ENCODE results near the gene GIMAP1. TPM values are rescaled to one million over a fixed set of nuclear protein-coding genes. Genes with fewer than 3 reads are reported as not detected.
A peak's percentile ranks its signal among the peaks of the same experiment; 100 is the strongest.
"Not testable (repeated sequence)": the region's sequence is repeated elsewhere in the genome, so short reads cannot be mapped to it uniquely, and the experiment has no call there.

Gene GIMAP1
- not detected in 2 replicates for total RNA-seq (2014; rRNA removed; shearing (Covaris generic))
- polyA plus RNA-seq (2015; cell fraction: cytosol; rRNA removed) = 0.01 TPM in 1 of 2 replicates, not detected in the other
- polyA plus RNA-seq (2015; cell fraction: nucleus; rRNA removed) = not detected in 2 replicates

DNA sequence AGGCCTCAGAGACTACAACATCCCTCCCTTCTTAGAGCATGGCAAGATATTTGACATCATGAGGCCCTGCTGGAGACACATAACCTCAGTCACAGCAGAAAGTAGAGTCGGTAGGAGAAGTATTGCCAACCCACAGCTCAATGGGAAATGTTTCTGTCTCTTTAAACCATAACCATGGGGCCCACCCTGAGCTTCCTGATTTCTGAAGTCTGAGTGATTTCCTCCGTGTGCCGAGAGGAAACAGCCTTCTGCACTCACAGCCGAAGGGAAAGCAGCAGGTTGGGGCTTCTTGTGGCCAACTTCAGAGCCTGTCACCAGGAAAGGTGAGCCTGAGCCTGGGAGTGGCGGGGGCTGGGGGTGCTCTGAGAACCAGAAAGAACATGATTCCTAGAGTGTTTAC, at the start of gene GIMAP1:
GIMAP1 (plus strand) TSS at position 246 of the 400 bp plus-strand sequence. CDS start 2,435 bp downstream, outside the sequence.
- DNase-seq (ENCODE audit: low read depth) = no peak

DNA sequence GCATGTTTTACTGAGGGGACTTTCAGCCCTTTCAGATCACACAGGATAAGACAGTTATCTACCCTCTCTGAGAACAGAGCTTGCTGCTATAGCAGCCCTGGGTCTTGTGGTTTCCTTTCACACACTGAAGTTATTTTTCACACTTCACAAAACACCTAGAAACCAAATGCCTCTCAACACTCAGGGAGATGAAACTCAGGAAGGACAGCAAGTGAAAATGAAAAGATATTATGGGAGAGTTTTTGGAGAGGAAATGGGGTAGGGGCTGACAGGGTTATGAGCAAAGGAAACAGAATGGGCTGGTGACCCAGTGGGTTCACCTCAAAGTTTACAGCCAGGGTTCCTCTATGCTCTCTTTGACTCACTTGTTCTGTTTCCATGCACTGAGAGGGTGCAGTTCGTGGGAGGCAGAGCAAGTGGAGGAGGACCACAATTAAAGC, 47.9 kb upstream of the GIMAP1 start:
- DNase-seq (ENCODE audit: low read depth) = no peak

DNA sequence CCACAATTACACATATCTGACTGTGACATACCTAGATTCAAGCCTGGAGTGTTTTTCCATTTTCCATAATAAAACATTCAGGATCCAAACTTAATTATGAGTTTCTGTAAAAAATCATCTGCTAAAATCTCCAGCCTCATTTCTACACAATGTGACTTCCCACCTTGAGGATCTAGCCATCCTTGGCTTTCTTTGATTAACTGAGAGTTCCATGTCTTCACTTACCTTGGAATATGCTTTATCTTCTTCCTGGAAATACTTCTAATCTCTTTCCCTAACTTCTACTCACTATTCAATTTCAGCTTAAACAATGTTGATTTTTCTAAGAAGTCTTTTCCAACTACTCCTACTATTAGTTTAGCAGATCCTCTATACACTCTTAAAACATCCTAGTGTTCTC, 47.4 kb upstream of the GIMAP1 start:
- no peak for DNase-seq (ENCODE audit: low read depth)

DNA sequence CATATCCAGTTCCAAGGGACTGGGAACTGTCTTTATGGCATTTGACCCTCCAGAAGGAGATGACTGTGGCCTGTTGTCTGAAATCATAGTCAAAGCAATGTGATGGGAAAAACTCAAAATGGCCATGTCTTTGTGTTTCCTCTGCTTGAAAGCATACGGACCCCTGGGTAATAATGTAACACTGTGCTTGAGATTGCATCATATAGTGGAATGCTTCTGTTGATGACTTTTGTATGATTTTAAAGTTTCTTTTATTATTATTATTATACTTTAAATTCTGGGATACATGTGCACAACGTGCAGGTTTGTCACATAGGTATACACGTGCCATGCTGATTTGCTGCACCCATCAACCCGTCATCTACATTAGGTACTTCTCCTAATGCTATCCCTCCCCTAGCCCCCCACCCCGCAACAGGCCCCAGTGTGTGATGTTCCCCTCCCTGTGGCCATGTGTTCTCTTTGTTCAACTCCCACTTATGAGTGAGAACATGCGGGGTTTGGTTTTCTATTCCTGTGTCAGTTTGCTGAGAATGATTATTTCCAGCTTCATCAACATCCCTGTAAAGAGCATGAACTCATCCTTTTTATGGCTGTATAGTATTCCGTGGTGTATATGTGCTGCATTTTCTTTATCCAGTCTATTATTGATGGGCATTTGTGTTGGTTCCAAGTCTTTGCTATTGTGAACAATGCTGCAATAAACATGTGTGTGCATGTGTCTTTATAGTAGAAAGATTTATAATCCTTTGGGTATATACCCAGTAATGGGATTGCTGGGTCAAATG, 44.4 kb upstream of the GIMAP1 start:
- DNase-seq (ENCODE audit: low read depth) = not testable (repeated sequence)

DNA sequence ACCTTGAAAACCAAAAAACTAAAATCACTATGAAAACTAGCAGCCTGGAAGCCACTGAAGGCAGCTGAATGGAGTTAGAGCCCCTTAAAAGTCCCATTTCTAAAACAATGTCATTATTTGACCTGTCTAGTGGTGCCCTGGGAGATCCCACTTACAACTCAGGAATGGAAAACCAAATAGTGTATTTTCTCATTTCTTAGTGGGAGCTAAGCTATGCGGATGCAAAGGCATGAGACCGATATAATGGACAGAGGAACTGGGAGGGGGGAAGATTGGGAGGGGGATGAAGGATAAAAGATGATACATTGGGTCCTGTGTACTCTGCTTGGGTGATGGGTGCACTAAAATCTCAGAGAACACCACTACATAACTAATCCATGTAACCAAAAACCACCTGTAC, 40.7 kb upstream of the GIMAP1 start:
- DNase-seq (ENCODE audit: low read depth) = no peak

DNA sequence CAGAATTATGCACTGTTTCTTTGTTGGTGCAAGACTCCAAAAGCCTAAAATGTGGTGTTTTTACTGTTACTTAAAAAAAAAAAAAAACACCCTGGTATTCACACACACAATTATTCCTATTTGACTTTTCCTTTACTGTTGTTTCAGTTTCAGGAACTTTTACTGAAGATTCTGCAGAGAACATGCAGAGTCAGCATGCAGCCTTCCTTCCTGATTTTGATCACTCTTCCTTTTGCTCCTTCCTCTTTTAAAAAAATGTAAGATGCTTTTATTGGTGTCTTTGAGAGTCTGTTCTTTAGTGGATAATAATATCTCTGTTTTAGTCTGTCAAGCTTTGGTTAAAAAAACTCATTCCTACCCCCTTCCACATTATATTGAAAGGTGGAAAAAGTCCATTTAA, 40.1 kb upstream of the GIMAP1 start:
- not testable (repeated sequence) for DNase-seq (ENCODE audit: low read depth)

DNA sequence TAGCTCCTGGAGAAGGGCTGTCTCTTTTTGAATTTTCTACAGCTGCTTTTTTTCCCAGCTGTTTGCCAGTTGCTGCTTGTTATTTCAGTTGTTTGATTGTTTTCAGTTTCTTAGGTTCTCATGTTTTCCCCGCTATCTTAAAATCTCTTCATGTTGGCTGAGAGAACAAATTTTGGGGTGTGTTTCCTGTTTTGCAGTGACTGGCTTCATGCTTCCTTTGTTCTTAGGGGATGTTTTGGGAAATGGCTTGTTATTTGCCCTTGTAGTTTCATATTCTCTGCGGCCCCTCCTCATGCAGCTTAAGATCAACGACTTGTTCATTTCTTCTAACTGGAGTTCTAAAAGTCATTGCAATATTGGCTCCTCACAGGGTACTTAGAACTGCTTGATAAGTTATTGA, 39.6 kb upstream of the GIMAP1 start:
- not testable (repeated sequence) for DNase-seq (ENCODE audit: low read depth)

DNA sequence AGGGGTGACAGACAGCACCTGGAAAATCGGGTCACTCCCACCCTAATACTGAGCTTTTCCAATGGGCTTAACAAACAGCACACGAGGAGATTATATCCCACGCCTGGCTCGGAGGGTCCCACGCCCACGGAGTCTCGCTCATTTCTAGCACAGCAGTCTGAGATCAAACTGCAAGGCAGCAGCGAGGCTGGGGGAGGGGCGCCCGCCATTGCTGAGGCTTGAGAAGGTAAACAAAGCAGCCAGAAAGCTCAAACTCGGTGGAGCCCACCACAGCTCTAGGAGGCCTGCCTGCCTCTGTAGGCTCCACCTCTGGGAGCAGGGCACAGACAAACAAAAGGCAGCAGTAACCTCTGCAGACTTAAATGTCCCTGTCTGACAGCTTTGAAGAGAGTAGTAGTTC, 37.8 kb upstream of the GIMAP1 start:
- not testable (repeated sequence) for DNase-seq (ENCODE audit: low read depth)

DNA sequence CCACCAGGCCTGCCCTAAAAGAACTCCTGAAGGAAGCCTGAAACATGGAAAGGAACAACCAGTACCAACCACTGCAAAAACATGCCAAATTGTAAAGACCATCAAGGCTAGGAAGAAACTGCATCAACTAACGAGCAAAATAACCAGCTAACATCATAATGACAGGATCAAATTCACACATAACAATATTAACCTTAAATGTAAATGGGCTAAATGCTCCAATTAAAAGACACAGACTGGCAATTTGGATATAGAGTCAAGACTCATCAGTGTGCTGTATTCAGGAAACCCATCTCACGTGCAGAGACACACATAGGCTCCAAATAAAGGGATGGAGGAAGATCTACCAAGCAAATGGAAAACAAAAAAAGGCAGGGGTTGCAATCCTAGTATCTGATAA, 36.0 kb upstream of the GIMAP1 start:
- DNase-seq (ENCODE audit: low read depth) = not testable (repeated sequence)

DNA sequence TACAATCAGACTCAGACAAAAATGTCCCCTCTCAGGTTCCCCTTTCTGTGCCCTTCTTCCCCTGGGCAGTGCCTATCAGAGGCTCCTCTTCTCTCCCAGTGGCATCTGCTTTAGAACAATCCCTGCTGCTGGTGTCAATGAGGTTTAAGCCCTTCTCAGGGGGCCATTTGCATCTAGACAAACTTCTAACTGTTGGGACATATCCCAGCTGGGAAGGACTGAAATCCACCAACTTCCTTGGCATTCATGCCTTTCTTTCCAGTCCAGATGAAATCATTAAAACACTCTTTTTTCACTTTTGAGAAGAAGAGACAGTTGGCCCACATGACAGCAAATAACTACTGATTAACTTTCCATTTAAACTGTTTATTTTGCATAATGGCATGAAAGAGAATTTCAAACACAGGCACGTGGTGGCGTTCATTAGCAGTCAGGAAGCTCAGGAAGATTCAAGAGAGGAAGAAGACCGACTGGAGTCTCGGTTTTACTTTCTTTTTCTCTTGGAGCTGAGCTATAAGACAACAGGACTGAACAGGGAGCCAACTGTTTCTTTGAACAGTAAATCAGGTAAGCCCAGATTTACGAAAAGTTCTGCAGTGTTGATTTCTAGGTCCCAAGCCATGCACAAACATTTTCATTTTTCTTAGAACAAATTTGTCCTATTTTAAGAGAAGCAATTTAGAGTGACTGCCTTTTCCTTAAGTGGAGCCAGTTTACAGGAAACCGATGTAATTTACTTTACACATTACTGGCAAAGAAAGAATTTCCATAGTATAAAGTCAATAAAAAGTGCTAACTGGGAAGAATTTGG, 31.0 kb upstream of the GIMAP1 start, which contains the start of gene GIMAP2:
GIMAP2 (plus strand) TSS at position 488 of the 811 bp plus-strand sequence. CDS start 1,354 bp downstream, outside the sequence.
- peak; percentile 58 for DNase-seq (ENCODE audit: low read depth)

DNA sequence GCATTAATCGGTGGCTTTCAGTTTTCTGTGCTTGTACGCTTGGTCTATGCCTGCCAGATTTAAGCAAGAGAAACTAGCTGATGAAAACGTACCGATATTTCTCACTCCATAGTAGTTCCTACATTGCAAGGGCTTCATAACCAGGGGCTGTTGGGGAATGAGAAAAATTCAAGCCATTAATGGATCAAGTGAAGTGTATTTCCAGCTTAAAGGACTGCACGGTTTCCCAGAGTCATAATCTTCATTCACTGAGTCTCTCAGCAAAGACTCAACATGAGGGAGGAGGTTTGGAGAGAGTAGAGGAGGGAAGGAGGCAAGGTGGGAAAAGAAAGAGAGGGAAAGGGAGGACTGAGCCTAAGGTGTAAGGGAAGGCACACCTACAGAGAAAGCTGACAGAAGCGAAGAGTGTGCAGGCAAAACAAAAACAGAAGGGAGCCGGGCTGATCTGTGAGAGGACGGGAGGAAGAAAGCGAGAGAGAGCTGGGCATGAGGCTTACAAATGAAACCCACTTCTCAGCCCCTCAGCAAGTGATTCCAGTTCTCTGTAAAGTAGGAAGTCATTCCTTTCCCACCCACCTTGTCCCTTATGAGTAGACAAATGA, 30.3 kb upstream of the GIMAP1 start:
- DNase-seq (ENCODE audit: low read depth) = no peak

DNA sequence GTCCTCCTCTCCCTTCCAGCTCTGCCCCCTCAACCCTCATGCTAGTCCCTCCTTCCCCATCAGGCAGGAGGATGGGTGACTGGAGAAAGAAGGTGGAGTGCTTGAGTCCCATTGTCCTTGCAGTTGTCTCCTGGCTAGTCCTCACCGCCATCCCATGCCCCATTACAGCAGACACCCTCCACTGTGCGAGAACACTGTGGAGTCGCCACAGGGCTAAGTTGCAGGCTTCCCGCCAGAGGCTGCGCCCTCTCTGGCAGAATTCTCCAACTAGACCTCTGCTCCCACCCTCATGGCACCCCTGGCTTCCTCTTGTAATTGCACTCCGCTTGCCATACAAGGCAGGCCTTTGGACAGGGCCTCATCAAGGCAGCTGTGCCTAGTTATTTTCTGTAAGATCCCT, 27.8 kb upstream of the GIMAP1 start:
- DNase-seq (ENCODE audit: low read depth) = no peak

DNA sequence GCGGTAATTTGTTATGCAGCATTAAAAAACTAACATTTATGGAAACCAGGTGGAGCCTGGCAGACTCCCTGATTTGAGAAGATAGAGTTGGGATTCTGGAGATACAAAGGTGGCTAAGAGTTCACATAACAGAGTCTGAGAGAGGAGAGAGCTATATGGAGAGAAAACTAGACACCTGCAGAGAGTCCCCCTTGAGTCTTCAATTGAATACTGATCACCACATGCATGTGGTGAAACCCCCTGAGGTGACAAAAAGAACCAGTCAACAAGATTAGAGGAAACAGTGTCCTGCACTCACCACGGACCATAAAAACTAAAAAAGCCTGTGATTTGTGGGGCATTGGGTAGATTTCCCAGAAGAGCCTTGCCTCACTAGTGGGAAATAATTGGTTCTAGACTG, 20.8 kb upstream of the GIMAP1 start:
- DNase-seq (ENCODE audit: low read depth) = no peak

DNA sequence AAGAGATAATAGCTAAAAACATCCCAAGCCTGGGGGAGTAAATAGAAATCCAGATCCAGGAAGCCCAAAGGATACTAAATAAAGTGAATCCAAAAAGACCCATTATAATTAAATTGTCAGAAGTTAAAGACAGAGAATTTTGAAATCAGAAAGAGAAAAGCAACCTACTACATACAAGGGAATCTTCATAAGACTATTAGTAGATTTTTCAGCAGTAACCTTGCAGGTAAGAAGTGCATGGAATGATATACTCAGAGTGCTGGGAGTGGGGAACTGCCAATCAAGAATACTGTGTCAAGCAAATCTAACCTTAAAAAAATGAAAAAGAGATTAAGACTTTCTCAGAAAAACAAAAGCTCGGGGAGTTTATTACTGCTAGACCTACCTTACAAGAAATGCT, 13.2 kb upstream of the GIMAP1 start:
- no peak for DNase-seq (ENCODE audit: low read depth)

DNA sequence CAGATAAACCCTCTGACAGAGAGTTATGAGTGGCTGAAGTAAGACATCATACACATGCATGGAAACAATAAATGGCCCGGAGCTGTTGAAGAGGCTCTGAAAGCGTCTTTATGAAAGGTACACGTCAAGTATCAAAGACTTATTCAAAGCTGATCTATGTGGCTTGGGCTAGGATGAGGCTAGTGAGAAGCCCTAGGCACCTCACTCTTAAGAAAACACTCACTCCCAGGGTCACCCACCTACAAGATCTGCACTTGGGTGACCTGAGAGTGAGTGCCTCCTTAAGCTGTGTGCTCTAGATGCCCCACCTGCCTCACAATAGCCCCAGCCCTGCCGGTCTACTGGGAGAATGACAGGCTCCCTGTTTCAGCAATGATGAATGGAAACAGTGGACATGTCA, 1.1 kb upstream of the GIMAP1 start:
- no peak for DNase-seq (ENCODE audit: low read depth)

DNA sequence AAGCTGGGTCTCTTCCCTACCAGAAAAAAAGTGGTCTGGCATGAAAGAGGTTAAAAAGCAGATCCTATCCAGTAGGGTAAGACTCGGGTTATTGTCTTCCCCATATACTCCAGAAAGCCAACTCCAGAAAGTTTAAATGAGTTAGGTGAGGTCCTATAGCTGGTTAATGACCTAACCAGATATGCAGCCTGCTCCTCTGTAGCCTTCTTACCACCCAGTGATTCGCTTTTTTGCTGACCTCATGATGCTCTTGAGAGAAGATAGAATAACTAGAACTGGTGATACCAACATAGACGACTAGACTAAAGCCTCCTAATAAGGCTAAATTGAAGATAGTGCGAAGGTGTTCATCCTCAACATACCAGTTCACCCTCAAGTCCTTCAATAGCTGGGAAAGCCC, 675 bp upstream of the GIMAP1 start:
- no peak for DNase-seq (ENCODE audit: low read depth)

DNA sequence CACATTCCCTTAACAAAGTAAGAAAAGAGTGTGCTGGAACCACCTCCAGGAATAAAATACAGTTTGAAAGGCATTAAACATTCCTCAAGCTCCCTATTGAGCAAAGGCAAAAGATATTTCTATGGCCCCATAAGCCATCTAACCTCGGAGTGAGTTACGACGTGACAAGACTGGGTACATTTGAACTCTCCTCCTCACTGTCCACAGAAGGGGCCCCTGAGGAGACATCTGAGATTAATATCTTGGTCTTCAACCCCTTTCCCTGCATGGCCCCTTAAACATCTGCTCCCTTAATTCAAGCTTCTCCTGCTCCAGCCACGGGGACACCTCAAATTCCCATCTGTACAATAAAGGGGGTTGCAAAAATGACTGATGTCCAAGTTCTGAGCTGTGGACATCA, 526 bp downstream of the GIMAP1 start:
- DNase-seq (ENCODE audit: low read depth) = no peak

DNA sequence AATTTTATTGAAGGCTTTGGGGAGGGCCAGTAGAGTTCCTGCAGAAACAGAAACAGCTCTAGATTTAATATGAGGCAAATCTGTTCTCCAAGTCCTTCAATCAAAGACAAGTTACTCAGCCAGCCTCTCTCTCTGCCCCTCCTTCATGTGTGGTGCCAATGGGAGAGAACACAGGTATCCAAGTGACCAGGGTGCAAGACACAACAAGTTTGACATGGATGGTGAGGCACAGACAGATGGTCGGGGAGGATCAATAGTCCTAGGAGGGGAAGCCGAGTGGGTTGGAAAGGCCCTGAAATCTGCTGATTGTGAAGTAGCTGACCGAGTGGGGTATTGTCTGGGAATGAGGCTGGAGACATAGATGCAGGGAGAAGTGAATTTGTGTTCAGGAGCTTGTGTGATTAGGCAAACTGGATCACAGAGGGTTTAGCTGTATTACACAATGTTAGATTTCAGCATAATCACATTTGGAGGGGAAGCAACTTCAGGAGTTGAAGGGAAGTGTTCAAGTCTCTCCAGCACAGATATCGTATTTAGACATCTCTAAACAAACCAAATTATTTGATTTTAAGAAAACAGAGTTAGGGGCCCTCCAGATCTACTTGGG, 1.5 kb downstream of the GIMAP1 start:
- DNase-seq (ENCODE audit: low read depth) = no peak

DNA sequence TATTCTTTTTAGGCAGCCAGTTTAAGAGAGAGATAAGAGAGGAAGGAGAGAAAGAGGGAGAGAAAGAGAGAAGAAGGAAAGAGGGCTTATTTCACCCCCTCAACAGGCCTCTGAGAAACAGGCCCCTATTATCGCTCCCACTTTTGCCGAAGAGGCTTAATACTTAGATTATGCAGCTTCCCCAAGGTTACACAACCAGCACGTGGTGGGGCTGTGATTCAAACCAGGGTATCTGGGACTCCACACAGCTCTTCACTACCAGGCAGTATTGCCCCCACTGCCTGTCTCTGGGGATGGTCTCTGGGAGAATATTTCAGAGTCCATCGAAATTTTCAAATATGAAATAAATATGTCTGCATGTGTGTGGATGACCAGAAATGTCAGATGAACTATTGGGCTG, 3.0 kb downstream of the GIMAP1 start:
- no peak for DNase-seq (ENCODE audit: low read depth)

DNA sequence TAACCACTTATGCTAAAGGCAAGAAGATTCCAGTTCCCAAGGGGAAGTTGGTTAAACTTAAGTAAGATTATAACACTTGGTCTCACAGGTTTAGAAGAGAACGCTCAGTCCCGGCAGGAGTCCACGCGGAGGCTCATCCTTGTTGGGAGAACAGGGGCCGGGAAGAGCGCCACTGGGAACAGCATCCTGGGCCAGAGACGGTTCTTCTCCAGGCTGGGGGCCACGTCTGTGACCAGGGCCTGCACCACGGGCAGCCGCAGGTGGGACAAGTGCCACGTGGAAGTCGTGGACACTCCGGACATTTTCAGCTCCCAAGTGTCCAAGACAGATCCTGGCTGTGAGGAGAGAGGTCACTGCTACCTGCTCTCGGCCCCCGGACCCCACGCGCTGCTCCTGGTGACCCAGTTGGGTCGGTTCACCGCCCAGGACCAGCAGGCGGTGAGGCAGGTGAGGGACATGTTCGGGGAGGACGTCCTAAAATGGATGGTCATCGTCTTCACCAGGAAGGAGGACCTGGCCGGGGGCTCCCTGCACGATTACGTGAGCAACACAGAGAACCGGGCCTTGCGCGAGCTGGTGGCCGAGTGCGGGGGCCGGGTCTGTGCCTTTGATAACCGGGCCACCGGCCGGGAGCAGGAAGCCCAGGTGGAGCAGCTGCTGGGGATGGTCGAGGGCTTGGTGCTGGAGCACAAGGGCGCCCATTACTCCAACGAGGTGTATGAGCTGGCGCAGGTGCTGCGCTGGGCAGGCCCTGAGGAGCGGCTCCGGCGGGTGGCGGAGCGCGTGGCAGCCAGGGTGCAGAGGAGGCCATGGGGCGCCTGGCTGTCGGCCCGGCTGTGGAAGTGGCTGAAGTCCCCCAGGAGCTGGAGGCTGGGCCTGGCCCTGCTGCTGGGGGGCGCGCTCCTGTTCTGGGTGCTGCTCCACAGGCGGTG, 3.8 kb downstream of the GIMAP1 start:
- no peak for DNase-seq (ENCODE audit: low read depth)
